Measurements from ENCODE around the gene ASCC3.
"Not testable (repeated sequence)": the region's sequence is repeated elsewhere in the genome, so short reads cannot be mapped to it uniquely, and the experiment has no call there.

ASCC3 gene

GRCh38 chr6:100881707-100882040 is 545 bp upstream of the ASCC3 start:
- no peak for DNase-seq

- no peak for DNase-seq
These were observed 828 bp downstream of the ASCC3 start for GRCh38 chr6:100880149-100880852.

DNA sequence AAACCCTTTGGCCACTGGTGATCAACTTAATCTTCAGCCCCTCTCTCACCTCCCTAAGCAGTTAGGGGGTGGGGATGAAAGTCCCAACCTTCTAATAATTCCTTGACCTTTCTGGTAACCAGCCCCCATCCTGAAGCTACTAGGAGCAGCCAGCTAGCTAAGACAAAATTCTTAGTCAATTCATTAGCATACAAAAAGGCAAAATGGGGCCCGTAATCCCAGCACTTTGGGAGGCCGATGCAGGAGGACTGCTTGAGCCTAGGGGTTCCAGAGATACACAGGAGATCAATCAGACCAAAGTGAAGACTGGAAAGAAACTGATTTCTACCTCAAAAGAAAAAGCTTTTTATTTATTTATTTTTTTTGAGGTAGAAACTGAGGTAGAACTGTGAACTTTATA is 1.8 kb downstream of the ASCC3 start:
- no peak for DNase-seq

GRCh38 chr6:100877851-100878250 is 3.3 kb downstream of the ASCC3 start:
- DNase-seq = no peak

DNA sequence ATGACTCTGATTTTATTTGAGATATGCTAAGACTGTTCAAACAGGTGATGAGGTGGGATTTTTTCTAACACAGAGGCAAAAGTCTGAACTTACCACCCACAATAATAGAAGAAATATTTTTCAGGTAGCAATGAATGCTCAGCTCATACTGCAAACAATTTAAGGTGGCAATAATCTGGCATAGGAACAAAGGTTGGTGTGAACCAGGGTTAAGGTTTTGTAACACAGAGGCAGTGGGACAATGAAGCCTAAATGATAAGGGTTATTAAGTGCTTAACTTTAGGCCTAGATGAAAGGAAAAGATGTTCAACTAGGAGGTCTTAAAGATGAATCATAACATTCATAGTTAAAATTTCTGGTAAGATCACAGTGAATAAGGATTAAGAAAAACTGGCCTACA is 4.9 kb downstream of the ASCC3 start:
- DNase-seq = no peak

- DNase-seq = no peak
These were observed 15.6 kb downstream of the ASCC3 start for GRCh38 chr6:100865525-100865924.

- DNase-seq = no peak
These were observed 19.1 kb downstream of the ASCC3 start for GRCh38 chr6:100862063-100862462.

- DNase-seq = no peak
These were observed 25.0 kb downstream of the ASCC3 start for GRCh38 chr6:100856146-100856545.

GRCh38 chr6:100851819-100852218 is 29.3 kb downstream of the ASCC3 start:
- no peak for DNase-seq

DNA sequence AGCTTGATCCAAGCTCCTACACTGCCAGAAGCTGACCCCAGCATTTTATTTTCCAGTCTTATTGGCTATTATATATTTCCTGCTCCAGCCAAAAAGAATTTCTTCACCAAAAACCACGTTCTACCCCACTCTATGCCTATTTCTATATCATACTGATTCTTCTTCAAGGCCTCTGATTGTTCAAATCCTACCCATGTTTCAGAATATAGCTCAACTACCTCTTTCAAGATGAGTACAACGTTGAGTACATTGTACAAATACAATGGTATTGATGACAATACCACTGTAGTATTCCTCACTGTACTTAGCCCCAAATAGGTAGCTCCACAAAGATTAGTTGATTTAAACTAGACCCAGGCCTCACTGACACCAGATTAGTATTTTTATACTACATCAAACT is 31.0 kb downstream of the ASCC3 start:
- no peak for DNase-seq

DNA sequence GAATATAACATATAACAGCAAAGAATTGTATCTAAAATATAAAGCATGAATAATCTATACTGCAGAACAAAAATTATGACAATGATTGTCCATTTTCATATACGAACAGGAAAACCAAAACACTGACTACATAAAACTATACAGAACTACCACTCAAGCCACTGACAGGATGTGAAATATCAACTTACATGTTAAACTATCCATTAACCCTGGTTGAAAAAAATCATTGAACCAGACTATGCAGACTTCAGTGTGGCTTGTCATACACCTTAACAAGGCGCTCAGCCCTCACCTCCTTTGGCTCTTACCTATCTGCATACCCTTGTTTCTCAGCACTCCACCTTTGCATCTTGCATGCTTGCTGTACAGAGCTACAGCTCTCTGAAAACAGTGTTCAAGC is 34.9 kb downstream of the ASCC3 start:
- no peak for DNase-seq

- no peak for DNase-seq
These were observed 35.5 kb downstream of the ASCC3 start for GRCh38 chr6:100845676-100846075.

- DNase-seq = no peak
These were observed 41.7 kb downstream of the ASCC3 start for GRCh38 chr6:100839419-100839818.

- no peak for DNase-seq
These were observed 43.1 kb downstream of the ASCC3 start for GRCh38 chr6:100838011-100838410.

DNA sequence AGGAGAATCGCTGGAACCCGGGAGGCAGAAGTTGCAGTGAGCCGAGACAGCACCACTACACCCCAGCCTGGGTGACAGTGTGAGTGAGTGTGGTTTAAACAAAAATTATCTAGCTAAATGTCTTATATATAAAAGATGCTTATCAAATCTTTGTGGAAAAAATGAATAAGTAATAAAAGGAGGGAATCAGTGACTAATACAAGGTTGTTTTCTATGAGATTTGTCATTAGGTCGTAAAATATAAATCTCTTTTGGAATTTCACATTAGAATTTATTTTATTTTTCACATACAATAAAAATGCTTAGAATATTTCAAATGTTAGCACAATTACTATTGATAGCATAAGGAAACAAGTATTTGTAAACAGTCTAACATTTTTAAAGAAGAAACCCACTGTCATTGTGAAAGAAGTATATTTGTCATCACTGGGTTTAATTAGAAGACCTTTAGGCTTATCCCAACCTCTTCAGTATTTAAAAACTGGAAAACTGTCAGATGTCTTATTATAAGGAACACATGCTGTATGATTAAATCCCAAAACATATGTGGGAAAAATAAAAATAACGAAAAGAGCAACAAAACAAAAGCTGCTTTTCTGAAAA is 47.1 kb downstream of the ASCC3 start:
- DNase-seq = no peak

- DNase-seq = not testable (repeated sequence)
These were observed 52.0 kb downstream of the ASCC3 start for GRCh38 chr6:100829077-100829595.

GRCh38 chr6:100823041-100823440 is 58.1 kb downstream of the ASCC3 start:
- DNase-seq = no peak

DNA sequence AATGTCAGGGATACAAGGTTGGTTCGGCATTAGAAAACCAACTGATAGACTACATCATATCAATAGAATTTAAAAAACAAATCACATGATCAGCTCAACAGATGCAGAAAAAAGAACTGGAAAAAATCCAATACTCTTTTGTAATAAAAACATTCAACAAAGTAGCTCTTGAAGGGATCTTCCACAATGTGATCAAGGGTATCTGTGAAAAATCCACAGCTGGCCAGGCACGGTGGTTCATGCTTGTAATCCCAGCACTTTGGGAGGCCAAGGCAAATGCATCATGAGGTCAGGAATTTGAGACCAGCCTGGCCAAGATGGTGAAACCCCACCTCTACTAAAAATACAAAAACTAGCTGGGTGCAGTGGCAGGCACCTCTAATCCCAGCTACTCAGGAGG is 63.1 kb downstream of the ASCC3 start:
- DNase-seq = no peak

DNA sequence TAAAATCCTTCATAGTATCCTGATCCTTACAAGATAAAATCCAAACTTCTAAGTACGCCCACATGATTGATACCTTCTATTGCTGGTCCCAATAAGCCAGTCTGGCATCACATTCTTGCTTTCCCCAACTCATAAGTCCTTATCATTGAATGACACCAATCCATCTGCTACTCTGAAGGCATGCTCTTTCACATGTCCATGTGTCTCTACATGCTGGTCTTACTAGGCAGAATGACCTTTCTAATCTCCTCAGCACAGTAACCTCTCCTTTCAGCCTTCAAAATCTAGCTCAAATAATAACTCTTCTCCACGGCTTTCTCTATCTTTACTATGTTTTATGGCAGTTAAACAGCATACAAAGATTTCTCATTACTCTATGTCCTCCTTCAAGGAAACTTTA is 71.1 kb downstream of the ASCC3 start:
- no peak for DNase-seq

DNA sequence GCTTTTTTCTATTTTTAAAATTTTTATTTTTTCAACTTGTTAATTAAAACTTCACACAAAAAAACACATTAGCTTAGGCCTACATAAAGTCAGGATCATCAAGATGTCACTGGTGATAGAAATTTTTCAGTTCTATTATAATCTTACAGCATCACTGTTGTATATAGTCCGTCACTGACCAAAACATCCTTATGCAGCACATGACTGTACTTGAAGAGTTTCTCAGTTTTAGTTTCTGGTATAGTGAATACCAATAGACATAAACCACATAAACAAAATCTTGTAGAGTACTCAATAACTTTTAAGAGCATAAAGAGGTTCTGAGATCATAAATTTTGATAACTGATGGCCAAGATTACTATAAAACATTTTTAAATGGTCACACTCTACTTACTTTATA is 71.8 kb downstream of the ASCC3 start:
- DNase-seq = no peak

DNA sequence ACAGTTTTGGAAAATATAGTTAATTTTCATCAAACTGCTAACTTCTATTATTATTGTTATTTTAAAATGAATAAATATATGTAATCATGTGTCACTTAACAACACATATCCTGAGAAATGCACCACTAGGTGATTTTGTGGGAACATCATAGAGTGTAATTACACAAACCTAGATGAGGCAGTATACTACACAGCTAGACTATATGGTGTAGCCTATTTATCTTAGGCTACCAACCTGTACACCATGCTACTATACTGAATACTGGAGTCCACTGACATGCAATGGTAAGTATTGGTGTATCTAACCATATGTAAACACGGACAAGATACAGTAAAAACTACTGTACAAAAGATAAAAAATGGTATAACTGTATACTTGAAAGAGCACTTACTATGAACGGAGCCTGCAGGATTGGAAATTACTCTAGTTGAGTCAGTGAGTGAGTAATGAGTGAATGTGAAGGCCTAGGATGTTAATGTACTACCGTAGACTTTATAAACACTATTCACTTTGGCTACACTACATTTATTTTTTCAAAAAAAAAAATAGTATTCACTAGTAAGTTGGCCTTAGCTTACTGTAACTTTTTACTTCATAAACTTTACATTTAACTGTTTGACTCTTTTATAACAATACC is 72.4 kb downstream of the ASCC3 start:
- no peak for DNase-seq

- DNase-seq = no peak
These were observed 74.8 kb downstream of the ASCC3 start for GRCh38 chr6:100806296-100806695.

- DNase-seq = no peak
These were observed 77.7 kb downstream of the ASCC3 start for GRCh38 chr6:100803264-100804045.

DNA sequence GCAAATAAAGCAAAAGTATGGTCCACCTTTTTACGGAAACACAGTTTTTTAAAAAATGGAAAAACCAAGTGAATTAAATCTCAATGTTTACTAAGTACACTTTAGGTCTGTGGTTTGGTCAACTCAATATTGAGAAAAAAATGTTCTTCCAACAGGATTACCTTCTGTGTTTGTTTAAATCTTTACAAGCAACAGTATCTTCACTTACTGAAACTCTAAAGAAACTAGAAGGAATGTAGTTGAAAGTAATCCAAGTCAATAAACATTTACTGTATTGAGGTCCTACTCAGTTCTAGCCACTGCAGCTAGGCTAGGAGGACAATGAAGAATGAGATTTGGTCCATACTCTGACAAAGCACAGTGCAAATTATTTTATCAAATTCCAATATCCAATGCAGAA is 80.1 kb downstream of the ASCC3 start:
- DNase-seq = no peak
